HAP-1 (cell line): ENCODE results near the gene GLYATL1.

ENCODE experiments used
- DNase-seq, 2 experiments: peaks; one replicate each; pipeline ENCODE4 v3.0.0-alpha.2; 2016 to 2020; ENCODE audit warnings: low spot score in 2 of 2
- H3K27me3 ChIP-seq: fragments of 250-450 bp; sonication (Bioruptor Pico); 2 replicates; pipeline ENCODE4 v1.5.1; 2020; ENCODE audit warnings: low read depth, mild to moderate bottlenecking, moderate library complexity
- H3K36me3 ChIP-seq: fragments of 250-450 bp; sonication (Bioruptor Pico); replicated peaks from 2 replicates; pipeline ENCODE4 v1.5.1; 2020; ENCODE audit warnings: mild to moderate bottlenecking
- H3K4me1 ChIP-seq: fragments of 250-450 bp; sonication (Bioruptor Pico); 2 replicates; pipeline ENCODE4 v1.5.1; 2020; ENCODE audit warnings: mild to moderate bottlenecking
- H3K4me3 ChIP-seq: fragments of 250-450 bp; sonication (Bioruptor Pico); 2 replicates; pipeline ENCODE4 v1.5.1; 2020; ENCODE audit warnings: mild to moderate bottlenecking, moderate library complexity
- H3K9me3 ChIP-seq: fragments of 250-450 bp; sonication (Bioruptor Pico); 2 replicates; pipeline ENCODE4 v1.5.1; 2020; ENCODE audit warnings: mild to moderate bottlenecking, moderate library complexity
- in situ Hi-C: fragments of 300-500 bp; cut with MboI; formaldehyde crosslinking; loops from 3 replicates; pipeline ENCODE4 v1.14.3; 2020; ENCODE audit warnings: low sequenced_read_pairs, inconsistent platforms, mixed read lengths

GLYATL1 gene

GRCh38 chr11:58917159-58917783, 22.0 kb upstream of the GLYATL1 start:
- Histone ChIP-seq H3K4me3 (no peak overlapping the region), H3K9me3 (peaks cover 2% of the 10 kb centered on the region; the same call in 1 of the 2 replicates), H3K4me1 (no peaks in the 10 kb centered on the region), H3K36me3 (no peaks in the 10 kb centered on the region), H3K27me3 (no peaks in the 10 kb centered on the region)
- DNase-seq = no peak
- in situ Hi-C loops = no loop called here

- Histone ChIP-seq H3K36me3 (no peaks in the 10 kb centered on the region), H3K9me3 (peaks cover 2% of the 10 kb centered on the region; the same call in 1 of the 2 replicates), H3K27me3 (no peaks in the 10 kb centered on the region), H3K4me1 (no peaks in the 10 kb centered on the region), H3K4me3 (no peak overlapping the region)
- in situ Hi-C loops = no loop called here
- DNase-seq = no peak
Measured at GRCh38 chr11:58919561-58919960, 19.7 kb upstream of the GLYATL1 start.

- Histone ChIP-seq H3K4me1 (no peaks in the 10 kb centered on the region), H3K36me3 (no peaks in the 10 kb centered on the region), H3K9me3 (peaks cover 2% of the 10 kb centered on the region; the same call in 1 of the 2 replicates), H3K27me3 (no peaks in the 10 kb centered on the region), H3K4me3 (no peak overlapping the region)
- in situ Hi-C loops = no loop called here
- DNase-seq = no peak
Measured at GRCh38 chr11:58919980-58920379, 19.3 kb upstream of the GLYATL1 start.

- H3K27me3 ChIP-seq = no peaks in the 10 kb centered on the region
- no peak for DNase-seq
- no peaks in the 10 kb centered on the region for H3K36me3 ChIP-seq
- in situ Hi-C loops = no loop called here
- no peak overlapping the region for H3K4me3 ChIP-seq
- no peaks in the 10 kb centered on the region for H3K9me3 ChIP-seq
- no peaks in the 10 kb centered on the region for H3K4me1 ChIP-seq
Measured at GRCh38 chr11:58921778-58922390, 17.4 kb upstream of the GLYATL1 start.

GRCh38 chr11:58922479-58922878, 16.8 kb upstream of the GLYATL1 start:
- no peak overlapping the region for H3K4me3 ChIP-seq

GRCh38 chr11:58923300-58923788, 15.9 kb upstream of the GLYATL1 start:
- in situ Hi-C loops = no loop called here
- Histone ChIP-seq H3K9me3 (no peaks in the 10 kb centered on the region), H3K4me1 (no peaks in the 10 kb centered on the region), H3K27me3 (no peaks in the 10 kb centered on the region), H3K36me3 (no peaks in the 10 kb centered on the region), H3K4me3 (no peak overlapping the region)
- peak; percentile 9 to 22 for DNase-seq

More at GRCh38 chr11:58922479-58922878, 16.8 kb upstream of the GLYATL1 start:
- H3K27me3 ChIP-seq = no peaks in the 10 kb centered on the region
- H3K36me3 ChIP-seq = no peaks in the 10 kb centered on the region
- in situ Hi-C loops = no loop called here
- H3K9me3 ChIP-seq = no peaks in the 10 kb centered on the region
- DNase-seq = no peak
- no peaks in the 10 kb centered on the region for H3K4me1 ChIP-seq

- DNase-seq = no peak
- Histone ChIP-seq H3K4me1 (no peaks in the 10 kb centered on the region), H3K27me3 (no peaks in the 10 kb centered on the region), H3K36me3 (no peaks in the 10 kb centered on the region), H3K9me3 (no peaks in the 10 kb centered on the region), H3K4me3 (no peak overlapping the region)
- in situ Hi-C loops = no loop called here
Measured at GRCh38 chr11:58924230-58924629, 15.1 kb upstream of the GLYATL1 start.

- Histone ChIP-seq H3K4me1 (no peaks in the 10 kb centered on the region), H3K4me3 (no peak overlapping the region), H3K9me3 (no peaks in the 10 kb centered on the region), H3K36me3 (no peaks in the 10 kb centered on the region), H3K27me3 (no peaks in the 10 kb centered on the region)
- in situ Hi-C loops = no loop called here
- no peak for DNase-seq
Measured at GRCh38 chr11:58926251-58926650, 13.0 kb upstream of the GLYATL1 start.

- no peaks in the 10 kb centered on the region for H3K4me1 ChIP-seq
- H3K27me3 ChIP-seq = no peaks in the 10 kb centered on the region
- no peak for DNase-seq
- in situ Hi-C loops = no loop called here
- H3K4me3 ChIP-seq = no peak overlapping the region
- H3K36me3 ChIP-seq = no peaks in the 10 kb centered on the region
- no peaks in the 10 kb centered on the region for H3K9me3 ChIP-seq
Measured at GRCh38 chr11:58926695-58927094, 12.6 kb upstream of the GLYATL1 start.

GRCh38 chr11:58927393-58928106, 11.7 kb upstream of the GLYATL1 start:
- peak; percentile 2 to 51 for DNase-seq
- in situ Hi-C loops = no loop called here
- no peak overlapping the region for H3K4me3 ChIP-seq

GRCh38 chr11:58928107-58928499, 11.2 kb upstream of the GLYATL1 start:
- H3K27me3 ChIP-seq = no peaks in the 10 kb centered on the region
- no peak for DNase-seq
- H3K4me3 ChIP-seq = no peak overlapping the region
- H3K9me3 ChIP-seq = no peaks in the 10 kb centered on the region
- H3K4me1 ChIP-seq = no peaks in the 10 kb centered on the region
- in situ Hi-C loops = no loop called here
- H3K36me3 ChIP-seq = no peaks in the 10 kb centered on the region

More at GRCh38 chr11:58927393-58928106, 11.7 kb upstream of the GLYATL1 start:
- Histone ChIP-seq H3K27me3 (no peaks in the 10 kb centered on the region), H3K4me1 (no peaks in the 10 kb centered on the region), H3K9me3 (no peaks in the 10 kb centered on the region), H3K36me3 (no peaks in the 10 kb centered on the region)

GRCh38 chr11:58928691-58929090, 10.6 kb upstream of the GLYATL1 start:
- in situ Hi-C loops = no loop called here
- no peaks in the 10 kb centered on the region for H3K9me3 ChIP-seq
- no peaks in the 10 kb centered on the region for H3K4me1 ChIP-seq

GRCh38 chr11:58930926-58931325, 8.4 kb upstream of the GLYATL1 start:
- Histone ChIP-seq H3K4me1 (no peaks in the 10 kb centered on the region), H3K27me3 (no peaks in the 10 kb centered on the region), H3K4me3 (no peak overlapping the region), H3K9me3 (no peaks in the 10 kb centered on the region), H3K36me3 (no peaks in the 10 kb centered on the region)
- DNase-seq = no peak
- in situ Hi-C loops = no loop called here

More at GRCh38 chr11:58928691-58929090, 10.6 kb upstream of the GLYATL1 start:
- H3K27me3 ChIP-seq = no peaks in the 10 kb centered on the region
- H3K36me3 ChIP-seq = no peaks in the 10 kb centered on the region
- DNase-seq = no peak
- no peak overlapping the region for H3K4me3 ChIP-seq

GRCh38 chr11:58933661-58934060, 5.6 kb upstream of the GLYATL1 start:
- no peak overlapping the region for H3K4me3 ChIP-seq
- DNase-seq = no peak
- H3K9me3 ChIP-seq = no peaks in the 10 kb centered on the region
- no peaks in the 10 kb centered on the region for H3K36me3 ChIP-seq
- in situ Hi-C loops = no loop called here
- H3K4me1 ChIP-seq = no peaks in the 10 kb centered on the region
- no peaks in the 10 kb centered on the region for H3K27me3 ChIP-seq
